GM12878 (cell line): ENCODE data around the gene FBXO42. TPM values are rescaled to one million over a fixed set of nuclear protein-coding genes. Genes with fewer than 3 reads are reported as not detected.
A peak's percentile ranks its signal among the peaks of the same experiment; 100 is the strongest.

Experiments
- CREB1 ChIP-seq: IDR thresholded peaks from 2 replicates; pipeline ENCODE4 v1.6.1; 2012; ENCODE audit warnings: low read depth, mild to moderate bottlenecking, inconsistent platforms
- HDGF ChIP-seq: fragments of 450-650 bp; IDR thresholded peaks from 2 replicates; pipeline ENCODE4 v1.6.1; 2016; ENCODE audit warnings: antibody characterized with exemption
- NR2C1 ChIP-seq: fragments of 450-650 bp; IDR thresholded peaks from 2 replicates; pipeline ENCODE4 v1.6.1; 2017; ENCODE audit warnings: antibody characterized with exemption, mild to moderate bottlenecking, moderate library complexity
- PAX5 ChIP-seq: IDR thresholded peaks from 2 replicates; pipeline ENCODE4 v1.6.1; 2011; ENCODE audit warnings: low read depth, low read length, borderline replicate concordance
- PBX3 ChIP-seq: IDR thresholded peaks from 2 replicates; pipeline ENCODE4 v1.6.1; 2011; ENCODE audit warnings: mild to moderate bottlenecking, low read depth, low read length, moderate library complexity; ENCODE audit not compliant: insufficient replicate concordance
- POLR2A ChIP-seq: IDR thresholded peaks from 2 replicates; pipeline ENCODE4 v1.6.1; 2011; ENCODE audit warnings: low read depth, mild to moderate bottlenecking, low read length
- POLR2AphosphoS5 ChIP-seq: IDR thresholded peaks from 2 replicates; pipeline ENCODE4 v1.6.1; 2011; ENCODE audit warnings: mild to moderate bottlenecking, low read length, inconsistent platforms
- RB1 ChIP-seq: fragments of 450-650 bp; formaldehyde crosslinking; IDR thresholded peaks from 2 replicates; pipeline ENCODE4 v1.6.1; 2017; ENCODE audit warnings: mild to moderate bottlenecking, borderline replicate concordance
- SKIL ChIP-seq: fragments of 450-650 bp; IDR thresholded peaks from 2 replicates; pipeline ENCODE4 v1.6.1; 2017; ENCODE audit warnings: mild to moderate bottlenecking, low read depth, inconsistent platforms; ENCODE audit not compliant: poor library complexity, severe bottlenecking
- SMARCA5 ChIP-seq: fragments of 450-650 bp; IDR thresholded peaks from 2 replicates; pipeline ENCODE4 v1.6.1; 2017; ENCODE audit warnings: mild to moderate bottlenecking
- SP1 ChIP-seq: IDR thresholded peaks from one replicate; pipeline ENCODE4 v1.6.1; 2011; ENCODE audit warnings: low read depth, low read length
- TAF1 ChIP-seq: IDR thresholded peaks from 2 replicates; pipeline ENCODE4 v1.6.1; 2011; ENCODE audit warnings: mild to moderate bottlenecking, low read depth, low read length, borderline replicate concordance
- YY1 ChIP-seq: IDR thresholded peaks from 2 replicates; pipeline ENCODE4 v1.6.1; 2011; ENCODE audit warnings: low read depth, mild to moderate bottlenecking, low read length
- ZNF217 ChIP-seq: fragments of 450-650 bp; IDR thresholded peaks from 2 replicates; pipeline ENCODE4 v1.6.1; 2017; ENCODE audit warnings: antibody characterized with exemption, mild to moderate bottlenecking
- ZNF592 ChIP-seq: fragments of 450-650 bp; IDR thresholded peaks from 2 replicates; pipeline ENCODE4 v1.6.1; 2017; ENCODE audit warnings: mild to moderate bottlenecking, moderate library complexity
- polyA plus RNA-seq, 11 experiments: library from polyadenylated mRNA; depleted of rRNA in 4 of 11; unstranded in 6 of 11; stranded (reverse) in 5 of 11; fragments of >200 nt; fragmentation: Nextera tagmentation in 4 of 11; fragmentation: Illumina TruSeq in 1 of 11; extraction: Ambion mirVana in 4 of 11; extraction: Trizol in 1 of 11; gene quantifications; 1 replicate in 1 of 11; 2 replicates in 10 of 11; pipeline versions ENCODE4 v1.2.1 to v1.2.3, GENCODE V29; 2011 to 2016; ENCODE audit warnings: inconsistent platforms in 2 of 11, missing spikeins in 2 of 11, low read depth in 1 of 11
- total RNA-seq, 4 experiments: library from RNA; depleted of rRNA in 3 of 4; stranded (reverse); fragments of >200 nt in 3 of 4; fragmentation: Illumina TruSeq in 1 of 4; extraction: Trizol in 1 of 4; gene quantifications; 2 replicates each; pipeline versions ENCODE4 v1.2.1 to v1.2.3, GENCODE V29; 2013 to 2021
- TF ChIP-seq, protein P1 (sequence below): fragments of 450-650 bp; IDR thresholded peaks from 2 replicates; pipeline ENCODE4 v1.6.1; 2017; ENCODE audit warnings: mild to moderate bottlenecking, moderate library complexity

FBXO42 gene
- total and polyA plus RNA-seq, 10 of the 15 experiments (the other 5 are each of a cell fraction or from before 2014, with no cell fraction given): 6.1 to 23.8 (median 15.2) TPM

DNA sequence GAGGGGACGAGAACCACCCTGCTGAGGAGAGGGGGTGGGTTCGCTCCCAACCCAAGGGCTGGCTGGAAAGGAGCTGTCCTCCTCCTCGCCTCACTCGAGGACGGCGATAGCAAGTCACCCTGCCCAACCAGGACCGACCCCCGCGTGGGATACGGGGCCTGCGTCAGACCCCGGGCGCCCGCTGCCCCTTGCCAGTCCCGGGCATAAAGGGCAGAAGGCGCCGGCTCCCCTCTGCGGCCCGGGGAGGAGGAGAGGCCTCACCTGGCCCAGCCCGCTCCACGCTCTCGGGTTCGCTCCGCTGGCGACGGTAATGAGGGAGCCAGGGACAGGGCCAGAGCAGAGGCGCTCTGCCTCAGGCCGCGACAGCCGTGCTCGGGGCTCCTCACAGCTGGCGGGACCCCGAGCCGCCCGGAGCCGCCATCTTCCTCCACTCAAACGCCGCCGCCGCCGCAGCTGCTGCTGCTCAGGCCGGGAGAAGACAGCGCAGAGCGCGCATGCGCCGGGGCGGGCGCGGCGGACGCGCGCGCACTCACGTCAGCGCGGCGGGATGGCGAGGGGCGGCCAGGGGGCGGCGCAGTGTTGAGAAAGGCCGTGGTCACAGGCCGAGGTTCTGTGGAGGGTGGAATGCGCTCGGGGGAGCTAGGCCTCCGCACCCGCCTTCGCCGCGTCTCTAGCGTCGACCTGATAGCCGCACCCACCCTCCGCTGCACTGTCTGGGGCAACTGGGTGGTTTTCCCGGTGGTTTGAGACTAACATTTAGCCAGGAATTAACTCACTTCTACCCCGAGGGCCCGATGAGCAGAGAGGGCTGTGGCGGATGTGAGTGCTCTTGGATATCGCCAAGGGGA lies at the start of gene FBXO42 (continued):
- TF ChIP-seq, protein P1, sequence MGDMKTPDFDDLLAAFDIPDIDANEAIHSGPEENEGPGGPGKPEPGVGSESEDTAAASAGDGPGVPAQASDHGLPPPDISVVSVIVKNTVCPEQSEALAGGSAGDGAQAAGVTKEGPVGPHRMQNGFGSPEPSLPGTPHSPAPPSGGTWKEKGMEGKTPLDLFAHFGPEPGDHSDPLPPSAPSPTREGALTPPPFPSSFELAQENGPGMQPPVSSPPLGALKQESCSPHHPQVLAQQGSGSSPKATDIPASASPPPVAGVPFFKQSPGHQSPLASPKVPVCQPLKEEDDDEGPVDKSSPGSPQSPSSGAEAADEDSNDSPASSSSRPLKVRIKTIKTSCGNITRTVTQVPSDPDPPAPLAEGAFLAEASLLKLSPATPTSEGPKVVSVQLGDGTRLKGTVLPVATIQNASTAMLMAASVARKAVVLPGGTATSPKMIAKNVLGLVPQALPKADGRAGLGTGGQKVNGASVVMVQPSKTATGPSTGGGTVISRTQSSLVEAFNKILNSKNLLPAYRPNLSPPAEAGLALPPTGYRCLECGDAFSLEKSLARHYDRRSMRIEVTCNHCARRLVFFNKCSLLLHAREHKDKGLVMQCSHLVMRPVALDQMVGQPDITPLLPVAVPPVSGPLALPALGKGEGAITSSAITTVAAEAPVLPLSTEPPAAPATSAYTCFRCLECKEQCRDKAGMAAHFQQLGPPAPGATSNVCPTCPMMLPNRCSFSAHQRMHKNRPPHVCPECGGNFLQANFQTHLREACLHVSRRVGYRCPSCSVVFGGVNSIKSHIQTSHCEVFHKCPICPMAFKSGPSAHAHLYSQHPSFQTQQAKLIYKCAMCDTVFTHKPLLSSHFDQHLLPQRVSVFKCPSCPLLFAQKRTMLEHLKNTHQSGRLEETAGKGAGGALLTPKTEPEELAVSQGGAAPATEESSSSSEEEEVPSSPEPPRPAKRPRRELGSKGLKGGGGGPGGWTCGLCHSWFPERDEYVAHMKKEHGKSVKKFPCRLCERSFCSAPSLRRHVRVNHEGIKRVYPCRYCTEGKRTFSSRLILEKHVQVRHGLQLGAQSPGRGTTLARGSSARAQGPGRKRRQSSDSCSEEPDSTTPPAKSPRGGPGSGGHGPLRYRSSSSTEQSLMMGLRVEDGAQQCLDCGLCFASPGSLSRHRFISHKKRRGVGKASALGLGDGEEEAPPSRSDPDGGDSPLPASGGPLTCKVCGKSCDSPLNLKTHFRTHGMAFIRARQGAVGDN: peak; percentile 98
- TF ChIP-seq RB1: peak; percentile 83; the same call in 1 of the 2 replicates
- peak; percentile 76 for TF ChIP-seq ZNF592
- 0 out of 2 replicates have a peak, but pooled peaks have one; percentile 64 for TF ChIP-seq ZNF217
- peak; percentile 25 for TF ChIP-seq SP1
- peak; percentile 82 for TF ChIP-seq CREB1
- TF ChIP-seq POLR2AphosphoS5: peak; percentile 91
- peak; percentile 98 for TF ChIP-seq POLR2A
- peak; percentile 81; the same call in 1 of the 2 replicates for TF ChIP-seq TAF1
- TF ChIP-seq YY1: peak; percentile 96
- TF ChIP-seq NR2C1: 0 out of 2 replicates have a peak, but pooled peaks have one; percentile 29
- 0 out of 2 replicates have a peak, but pooled peaks have one; percentile 14 for TF ChIP-seq HDGF
- peak; percentile 46; the same call in 1 of the 2 replicates for TF ChIP-seq PAX5
- TF ChIP-seq PBX3: peak; percentile 9
- peak; percentile 88 for TF ChIP-seq SMARCA5
- no peak for TF ChIP-seq SKIL
